ENCODE measurements around the gene TRERF1.

TRERF1 gene

GRCh38 chr6:42428326-42429041, 23.2 kb downstream of the TRERF1 start:
- ATAC-seq, result peak; percentile 76
- TF ChIP-seq ZFP3 (CRISPR knock-in tag; IDR thresholded peaks at IDR 0.05), result no peak
- TF ChIP-seq CSRNP3 (CRISPR knock-in tag; IDR thresholded peaks at IDR 0.05), result no peak
- TF ChIP-seq TOX (CRISPR knock-in tag; IDR thresholded peaks at IDR 0.05; ENCODE audit: borderline replicate concordance), result no peak
- TF ChIP-seq PATZ1 (CRISPR knock-in tag; IDR thresholded peaks at IDR 0.05; ENCODE audit: borderline replicate concordance), result no peak
- no peak for TF ChIP-seq PPARA (CRISPR knock-in tag; IDR thresholded peaks at IDR 0.05; ENCODE audit: borderline replicate concordance)
- no peak for TF ChIP-seq BACH2 (CRISPR knock-in tag; IDR thresholded peaks at IDR 0.05; ENCODE audit: borderline replicate concordance)
- no peak for TF ChIP-seq ISL1 (CRISPR knock-in tag; IDR thresholded peaks at IDR 0.05)
- TF ChIP-seq POU6F1 (CRISPR knock-in tag; IDR thresholded peaks at IDR 0.05; ENCODE audit: borderline replicate concordance, low read depth), result no peak
- TF ChIP-seq, protein P1, sequence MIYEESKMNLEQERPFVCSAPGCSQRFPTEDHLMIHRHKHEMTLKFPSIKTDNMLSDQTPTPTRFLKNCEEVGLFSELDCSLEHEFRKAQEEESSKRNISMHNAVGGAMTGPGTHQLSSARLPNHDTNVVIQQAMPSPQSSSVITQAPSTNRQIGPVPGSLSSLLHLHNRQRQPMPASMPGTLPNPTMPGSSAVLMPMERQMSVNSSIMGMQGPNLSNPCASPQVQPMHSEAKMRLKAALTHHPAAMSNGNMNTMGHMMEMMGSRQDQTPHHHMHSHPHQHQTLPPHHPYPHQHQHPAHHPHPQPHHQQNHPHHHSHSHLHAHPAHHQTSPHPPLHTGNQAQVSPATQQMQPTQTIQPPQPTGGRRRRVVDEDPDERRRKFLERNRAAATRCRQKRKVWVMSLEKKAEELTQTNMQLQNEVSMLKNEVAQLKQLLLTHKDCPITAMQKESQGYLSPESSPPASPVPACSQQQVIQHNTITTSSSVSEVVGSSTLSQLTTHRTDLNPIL (CRISPR knock-in tag; IDR thresholded peaks at IDR 0.05; ENCODE audit: low read depth), result no peak
- no peak for TF ChIP-seq GLIS3 (CRISPR knock-in tag; IDR thresholded peaks at IDR 0.05)
- TF ChIP-seq SNAI2 (CRISPR knock-in tag; IDR thresholded peaks at IDR 0.05), result no peak
- no peak for TF ChIP-seq ZNF565 (CRISPR knock-in tag; conservative IDR thresholded peaks at IDR 0.05; ENCODE audit: low read depth)
- no peak for TF ChIP-seq RARB (CRISPR knock-in tag; IDR thresholded peaks at IDR 0.05)
- no peak for TF ChIP-seq TCF4 (CRISPR knock-in tag; IDR thresholded peaks at IDR 0.05; ENCODE audit: borderline replicate concordance)
- no peak for TF ChIP-seq ESRRG (CRISPR knock-in tag; IDR thresholded peaks at IDR 0.05)
- TF ChIP-seq ZC3H10 (CRISPR knock-in tag; IDR thresholded peaks at IDR 0.05), result no peak
- TF ChIP-seq ZNF8 (CRISPR knock-in tag; IDR thresholded peaks at IDR 0.05), result no peak
- TF ChIP-seq ZNF70 (CRISPR knock-in tag; IDR thresholded peaks at IDR 0.05), result no peak
- no peak for TF ChIP-seq TSHZ2 (CRISPR knock-in tag; IDR thresholded peaks at IDR 0.05)
- TF ChIP-seq OSR1 (CRISPR knock-in tag; IDR thresholded peaks at IDR 0.05), result no peak

- no peak for TF ChIP-seq ZNF565 (CRISPR knock-in tag; conservative IDR thresholded peaks at IDR 0.05; ENCODE audit: low read depth)
- TF ChIP-seq ESRRG (CRISPR knock-in tag; IDR thresholded peaks at IDR 0.05), result no peak
- TF ChIP-seq POU6F1 (CRISPR knock-in tag; IDR thresholded peaks at IDR 0.05; ENCODE audit: borderline replicate concordance, low read depth), result no peak
- TF ChIP-seq ZC3H10 (CRISPR knock-in tag; IDR thresholded peaks at IDR 0.05), result no peak
- TF ChIP-seq OSR1 (CRISPR knock-in tag; IDR thresholded peaks at IDR 0.05), result no peak
- TF ChIP-seq CSRNP3 (CRISPR knock-in tag; IDR thresholded peaks at IDR 0.05), result no peak
- TF ChIP-seq TSHZ2 (CRISPR knock-in tag; IDR thresholded peaks at IDR 0.05), result no peak
- TF ChIP-seq, protein P1 (CRISPR knock-in tag; IDR thresholded peaks at IDR 0.05; ENCODE audit: low read depth), result no peak
- no peak for TF ChIP-seq ZNF70 (CRISPR knock-in tag; IDR thresholded peaks at IDR 0.05)
- no peak for TF ChIP-seq ISL1 (CRISPR knock-in tag; IDR thresholded peaks at IDR 0.05)
- no peak for ATAC-seq
Observed at GRCh38 chr6:42427871-42428270, 23.9 kb downstream of the TRERF1 start.
